Calu3 (cell line): ENCODE measurements around the gene PHACTR4. TPM values are rescaled to one million over a fixed set of nuclear protein-coding genes. Genes with fewer than 3 reads are reported as not detected.

Source experiments
- BruUV-seq: library from RNA; stranded (reverse); fragments of 400-500 nt; replicated peaks from 2 replicates; lab custom pipeline; 2021; lab: Mats Ljungman, UMichigan
- CTCF ChIA-PET: fragments of 300-600 bp; sonication (Branson Sonifier 250); formaldehyde crosslinking; loops from one replicate; lab custom pipeline; 2022; ENCODE audit warnings: antibody characterized with exemption; lab: Charles Lee
- DNase-seq: peaks from one replicate; pipeline ENCODE4 v3.0.0; 2022
- H3K27ac Mint-ChIP-seq: one replicate; pipeline ENCODE4 v1.8.0; 2022; ENCODE audit warnings: mixed read lengths; ENCODE audit not compliant: unreplicated experiment
- H3K27me3 Mint-ChIP-seq: one replicate; pipeline ENCODE4 v1.8.0; 2022; ENCODE audit warnings: mixed read lengths; ENCODE audit not compliant: unreplicated experiment
- H3K36me3 Mint-ChIP-seq: one replicate; pipeline ENCODE4 v1.8.0; 2022; ENCODE audit warnings: mild to moderate bottlenecking, moderate library complexity, mixed read lengths; ENCODE audit not compliant: insufficient read depth, unreplicated experiment
- H3K4me1 Mint-ChIP-seq: one replicate; pipeline ENCODE4 v1.8.0; 2022; ENCODE audit warnings: mild to moderate bottlenecking, low read depth, mixed read lengths; ENCODE audit not compliant: unreplicated experiment
- H3K4me3 Mint-ChIP-seq: one replicate; pipeline ENCODE4 v1.8.0; 2022; ENCODE audit warnings: mild to moderate bottlenecking, low read depth, moderate library complexity, mixed read lengths; ENCODE audit not compliant: unreplicated experiment
- H3K9me3 Mint-ChIP-seq: one replicate; pipeline ENCODE4 v1.8.0; 2022; ENCODE audit warnings: low read depth, mixed read lengths; ENCODE audit not compliant: unreplicated experiment
- CTCF ChIP-seq: fragments of 200-600 bp; IDR thresholded peaks from one replicate; pipeline ENCODE4 v1.8.0; 2022; ENCODE audit warnings: antibody characterized with exemption; ENCODE audit not compliant: unreplicated experiment
- intact Hi-C: fragments of 100-400 bp; cut with micrococcal nuclease; formaldehyde crosslinking; loops from one replicate; pipeline ENCODE4 v1.10.0; 2022; ENCODE audit not compliant: unreplicated experiment
- total RNA-seq: library from RNA; stranded (reverse); gene quantifications from 2 replicates; pipeline ENCODE4 v1.2.3, GENCODE V29; 2022

PHACTR4 gene
- total RNA-seq, 1 experiment from 2014 or later, result 58.7 TPM

- H3K27ac Mint-ChIP-seq, result no peak overlapping the region
- no peak overlapping the region for H3K4me3 Mint-ChIP-seq
- no peak for DNase-seq
- no TSS peak for BruUV-seq
- CTCF ChIA-PET, result interaction anchor here (0.7 to 1.1 kb wide), 2 partner anchors 9 to 85 kb away, joined by 3 read pairs; no protein-coding TSS in a partner anchor
- no peaks in the 10 kb centered on the region for H3K27me3 Mint-ChIP-seq
- intact Hi-C loops, result no loop called here
- TF ChIP-seq CTCF, result no peak
- peaks cover 91% of the 10 kb centered on the region for H3K36me3 Mint-ChIP-seq
- H3K4me1 Mint-ChIP-seq, result peaks cover 39% of the 10 kb centered on the region
- H3K9me3 Mint-ChIP-seq, result no peaks in the 10 kb centered on the region
Measured at GRCh38 chr1:28516518-28516956, 147.0 kb downstream of the PHACTR4 start.

DNA sequence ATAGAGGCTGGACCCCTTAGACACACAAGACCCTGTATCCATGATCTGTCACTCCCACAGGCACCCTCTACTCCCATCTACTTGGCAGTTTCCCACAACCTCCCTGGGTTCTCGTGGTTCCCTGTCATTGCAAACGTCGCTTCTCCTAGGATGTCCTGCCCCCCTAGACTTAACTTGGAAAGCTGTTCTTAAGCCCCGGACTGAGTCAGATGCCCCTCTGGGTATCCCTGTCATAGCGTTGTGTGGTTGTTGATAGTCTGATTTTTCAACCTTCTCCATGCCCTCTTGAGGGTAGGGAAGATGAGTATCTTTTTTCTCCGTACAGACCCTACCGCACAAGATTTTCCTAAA is 148.1 kb downstream of the PHACTR4 start:
- Mint-ChIP-seq H3K9me3 (no peaks in the 10 kb centered on the region), H3K27me3 (no peaks in the 10 kb centered on the region), H3K4me3 (peak overlapping the region; percentile 77), H3K4me1 (peaks cover 44% of the 10 kb centered on the region), H3K27ac (peak overlapping the region; percentile 29), H3K36me3 (peaks cover 85% of the 10 kb centered on the region)
- intact Hi-C loops, result no loop called here
- DNase-seq, result no peak
- TF ChIP-seq CTCF, result no peak
- CTCF ChIA-PET, result interaction anchor here (1.6 kb wide), 1 partner anchor 64 kb away, joined by 6 read pairs; no protein-coding TSS in a partner anchor
- BruUV-seq, result no TSS peak

DNA sequence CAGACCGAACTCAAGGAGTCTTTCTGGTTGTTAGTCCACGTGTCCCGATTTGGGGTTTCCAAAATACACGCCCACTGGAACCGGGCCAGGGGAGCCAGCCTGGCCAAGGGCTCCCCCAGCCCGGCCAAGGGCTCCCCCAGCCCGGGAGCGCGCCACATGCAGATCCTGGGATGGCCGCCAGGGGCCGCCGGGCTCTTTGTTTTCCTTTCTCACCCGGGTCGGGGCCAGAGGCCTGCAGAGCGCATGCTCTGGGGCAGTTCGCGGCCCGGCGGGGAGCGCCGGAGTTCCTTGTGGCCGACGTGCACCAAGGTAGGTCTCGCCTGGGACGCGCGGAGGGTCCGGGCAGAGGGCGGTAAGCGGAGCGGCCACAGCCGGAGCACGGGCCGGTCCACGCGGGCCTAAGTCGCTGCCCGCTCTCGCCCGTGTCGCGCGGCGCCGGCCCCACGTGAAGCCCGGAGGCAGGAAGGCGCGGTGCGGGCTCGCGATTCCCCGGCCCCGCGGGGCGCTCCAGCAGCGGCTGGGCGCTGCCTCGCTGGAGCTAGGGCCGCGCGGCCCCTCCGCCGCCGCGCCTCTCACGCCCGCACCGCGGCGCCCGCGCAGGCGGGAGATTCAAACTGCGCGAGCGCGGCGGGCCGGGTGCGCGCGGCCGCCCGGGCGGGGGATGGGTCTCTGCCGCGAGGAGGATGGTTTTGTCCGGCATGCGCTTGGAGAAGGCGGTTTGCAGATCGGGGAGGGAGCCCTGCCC is 148.6 kb downstream of the PHACTR4 start:
- Mint-ChIP-seq H3K27me3 (no peaks in the 10 kb centered on the region), H3K9me3 (no peaks in the 10 kb centered on the region), H3K27ac (peak overlapping the region; percentile 29), H3K4me1 (peaks cover 45% of the 10 kb centered on the region), H3K36me3 (peaks cover 85% of the 10 kb centered on the region), H3K4me3 (peak overlapping the region; percentile 77)
- intact Hi-C loops, result loop anchor here (1.0 kb wide), 1 partner anchor 85 kb away; no protein-coding TSS in a partner anchor
- peak; percentile 93 for DNase-seq
- no TSS peak for BruUV-seq
- TF ChIP-seq CTCF, result peak; percentile 98
- CTCF ChIA-PET, result interaction anchor here (0.6 to 1.6 kb wide), 4 partner anchors 63 to 125 kb away, joined by 3 to 6 read pairs (median 4); no protein-coding TSS in a partner anchor

- Mint-ChIP-seq H3K27ac (peak overlapping the region; percentile 63), H3K9me3 (no peaks in the 10 kb centered on the region), H3K4me1 (peaks cover 51% of the 10 kb centered on the region), H3K4me3 (peak overlapping the region; percentile 77), H3K36me3 (peaks cover 85% of the 10 kb centered on the region), H3K27me3 (no peaks in the 10 kb centered on the region)
- TF ChIP-seq CTCF, result no peak
- TSS peak; percentile 42 for BruUV-seq
- DNase-seq, result peak; percentile 35
- intact Hi-C loops, result loop anchor here (1.0 kb wide), 1 partner anchor 84 kb away; no protein-coding TSS in a partner anchor
- CTCF ChIA-PET, result interaction anchor here (0.6 to 1.6 kb wide), 4 partner anchors 62 to 124 kb away, joined by 3 to 6 read pairs (median 4); no protein-coding TSS in a partner anchor
Measured at GRCh38 chr1:28518745-28519341, 149.3 kb downstream of the PHACTR4 start.
